Gastrocnemius medialis (tissue), 4 donors: ENCODE data around the gene MAP3K19.

Experiments used
- CTCF ChIP-seq, 5 experiments: fragments of 450-650 bp in 3 of 5; fragments of 200-600 bp in 2 of 5; sonication (generic) in 2 of 5; IDR thresholded peaks in 4 of 5; conservative IDR thresholded peaks in 1 of 5; 1 replicate in 4 of 5; 2 replicates in 1 of 5; pipeline ENCODE4 v1.5.1; 2016 to 2019; ENCODE audit warnings: antibody characterized with exemption in 5 of 5, mild to moderate bottlenecking in 3 of 5, moderate library complexity in 3 of 5
- POLR2A ChIP-seq, 2 donors: fragments of 450-650 bp; IDR thresholded peaks; one replicate each; pipeline ENCODE4 v1.6.1; 2017; ENCODE audit warnings: antibody characterized with exemption in 2 of 2, mild to moderate bottlenecking in 2 of 2, moderate library complexity in 2 of 2

GRCh38 chr2:135059577-135059976 lies 12.3 kb upstream of the MAP3K19 start:
- TF ChIP-seq POLR2A (IDR thresholded peaks at IDR 0.05): no peak
- no peak for TF ChIP-seq CTCF (IDR thresholded peaks at IDR 0.05 in 4 of 5, conservative IDR thresholded peaks at IDR 0.05 in 1 of 5)
